Heart left ventricle (tissue), 13 donors: ENCODE measurements around the gene JKAMP.

Source experiments
- POLR2A ChIP-seq, 2 donors: fragments of 450-650 bp; IDR thresholded peaks; one replicate each; pipeline ENCODE4 v1.6.1; 2017; ENCODE audit warnings: antibody characterized with exemption in 2 of 2, mild to moderate bottlenecking in 2 of 2, moderate library complexity in 2 of 2
- TF ChIP-seq, protein P1 (sequence below), 12 donors: fragments of 200-600 bp; sonication (generic) in 4 of 12; IDR thresholded peaks; one replicate each; pipeline versions ENCODE4 v1.5.0 to v1.8.0; 2018 to 2022; ENCODE audit warnings: antibody characterized with exemption in 12 of 12, mild to moderate bottlenecking in 5 of 12
- donor health status: ischemic (EF 13 %, LVEDD 7.1; RV severe dilation, severe dysfunction).
- donor health status: DM: no; HTN: yes; CAD: no.
- donor health status: DM: no; HTN: no; CAD: no.
- donor health status: ischemic (EF 25% LVEDD 6.9; RV normal size, moderate dysfunction).
- donor health status: ischemic (EF 25% LVEDD 5.7; RV mildly dilated, moderate dysfunction).
- donor health status: ischemic (EF 35%, LVEDD 5.7; RV mildly dilated, moderate dysfunction).
- donor health status: nonischemic (EF 11% LVEDD 7.7; RV severe dilation, severe dysfunction).
- donor health status: DM: yes; HTN: yes; CAD: no.
- donor health status: PGD.
- donor health status: ischemic (EF 29% LVEDD 5.4; RV normal size, mild dysfunction).
- donor health status: nonischemic (EF 23%, LVEDD 6.1; RV moderate dilation, normal function).

DNA sequence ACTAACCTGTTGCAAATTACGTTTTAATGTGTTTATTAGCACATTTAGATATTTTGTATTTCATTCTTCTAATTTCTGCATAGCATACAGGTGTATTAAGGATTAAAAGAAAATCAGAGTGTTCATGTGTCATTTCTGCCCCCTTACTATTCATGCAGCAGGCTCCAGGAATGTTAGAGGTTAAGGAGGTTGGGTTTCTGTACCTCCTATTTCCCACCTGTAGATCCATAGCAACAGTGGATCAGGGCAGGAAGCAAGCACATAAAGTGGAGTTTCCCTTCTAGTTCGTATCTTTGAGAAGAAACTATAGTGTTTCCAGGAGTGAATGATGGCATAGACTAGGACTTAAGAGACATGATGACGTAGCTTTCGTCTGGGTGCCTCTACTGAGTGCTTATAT lies 18.9 kb downstream of the JKAMP start:
- TF ChIP-seq, protein P1, sequence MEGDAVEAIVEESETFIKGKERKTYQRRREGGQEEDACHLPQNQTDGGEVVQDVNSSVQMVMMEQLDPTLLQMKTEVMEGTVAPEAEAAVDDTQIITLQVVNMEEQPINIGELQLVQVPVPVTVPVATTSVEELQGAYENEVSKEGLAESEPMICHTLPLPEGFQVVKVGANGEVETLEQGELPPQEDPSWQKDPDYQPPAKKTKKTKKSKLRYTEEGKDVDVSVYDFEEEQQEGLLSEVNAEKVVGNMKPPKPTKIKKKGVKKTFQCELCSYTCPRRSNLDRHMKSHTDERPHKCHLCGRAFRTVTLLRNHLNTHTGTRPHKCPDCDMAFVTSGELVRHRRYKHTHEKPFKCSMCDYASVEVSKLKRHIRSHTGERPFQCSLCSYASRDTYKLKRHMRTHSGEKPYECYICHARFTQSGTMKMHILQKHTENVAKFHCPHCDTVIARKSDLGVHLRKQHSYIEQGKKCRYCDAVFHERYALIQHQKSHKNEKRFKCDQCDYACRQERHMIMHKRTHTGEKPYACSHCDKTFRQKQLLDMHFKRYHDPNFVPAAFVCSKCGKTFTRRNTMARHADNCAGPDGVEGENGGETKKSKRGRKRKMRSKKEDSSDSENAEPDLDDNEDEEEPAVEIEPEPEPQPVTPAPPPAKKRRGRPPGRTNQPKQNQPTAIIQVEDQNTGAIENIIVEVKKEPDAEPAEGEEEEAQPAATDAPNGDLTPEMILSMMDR (IDR thresholded peaks at IDR 0.05), result no peak
- TF ChIP-seq POLR2A (IDR thresholded peaks at IDR 0.05), result no peak
